T-helper 1 cell treated with Interleukin-12 subunit alpha and Interleukin-12 subunit beta and Interleukin-4 antibody, amounts not matched to agents 30 ng/mL and 1 ng/mL, for 36 hours (primary cell): ENCODE results near the gene LDB3. TPM values are rescaled to one million over a fixed set of nuclear protein-coding genes. Genes with fewer than 3 reads are reported as not detected.

Experiments used
- intact Hi-C: fragments of 100-400 bp; cut with micrococcal nuclease; formaldehyde crosslinking; loops from one replicate; pipeline ENCODE4 v1.15.1; 2024
- total RNA-seq: library from RNA; stranded (reverse); gene quantifications from 2 replicates; pipeline ENCODE4 v1.2.3, GENCODE V29; 2022

The LDB3 gene
- total RNA-seq, 1 donor from 2014 or later = not detected

- intact Hi-C loops = no loop called here
These were observed 32.7 kb downstream of the LDB3 start for GRCh38 chr10:86700851-86701617.

- intact Hi-C loops = no loop called here
These were observed 34.9 kb downstream of the LDB3 start for GRCh38 chr10:86703176-86703575.

- intact Hi-C loops = no loop called here
These were observed 36.8 kb downstream of the LDB3 start for GRCh38 chr10:86705139-86705538.

- intact Hi-C loops = no loop called here
These were observed 37.6 kb downstream of the LDB3 start for GRCh38 chr10:86705905-86706304.

- intact Hi-C loops = no loop called here
These were observed 38.1 kb downstream of the LDB3 start for GRCh38 chr10:86706401-86706841.

GRCh38 chr10:86706977-86707376 is 38.7 kb downstream of the LDB3 start:
- intact Hi-C loops = no loop called here

GRCh38 chr10:86707505-86707904 is 39.2 kb downstream of the LDB3 start:
- intact Hi-C loops = no loop called here

- intact Hi-C loops = no loop called here
These were observed 39.9 kb downstream of the LDB3 start for GRCh38 chr10:86708068-86708782.

GRCh38 chr10:86708783-86709380 is 40.6 kb downstream of the LDB3 start:
- intact Hi-C loops = no loop called here

GRCh38 chr10:86709396-86710185 is 41.3 kb downstream of the LDB3 start:
- intact Hi-C loops = loop anchor here (2.0 to 5.0 kb wide), 3 partner anchors 179 to 493 kb away; no protein-coding TSS in a partner anchor

GRCh38 chr10:86710987-86711512 is 42.7 kb downstream of the LDB3 start:
- intact Hi-C loops = loop anchor here (1.0 to 5.0 kb wide), 9 partner anchors 45 to 491 kb away; partner anchors contain the start of genes BMPR1A, SHLD2 and WAPL

GRCh38 chr10:86711513-86712316 is 43.4 kb downstream of the LDB3 start:
- intact Hi-C loops = loop anchor here (1.0 to 5.0 kb wide), 9 partner anchors 45 to 491 kb away; partner anchors contain the start of genes BMPR1A, SHLD2 and WAPL

- intact Hi-C loops = loop anchor here (5.0 kb wide), 1 partner anchor 490 kb away; no protein-coding TSS in a partner anchor
These were observed 44.0 kb downstream of the LDB3 start for GRCh38 chr10:86712317-86712707.

- intact Hi-C loops = no loop called here
These were observed 47.0 kb downstream of the LDB3 start for GRCh38 chr10:86715156-86715795.

- intact Hi-C loops = no loop called here
These were observed 47.5 kb downstream of the LDB3 start for GRCh38 chr10:86715836-86716235.

- intact Hi-C loops = no loop called here
These were observed 48.2 kb downstream of the LDB3 start for GRCh38 chr10:86716466-86716865.

- intact Hi-C loops = no loop called here
These were observed 50.2 kb downstream of the LDB3 start for GRCh38 chr10:86718556-86718955.

GRCh38 chr10:86721232-86721631 is 52.9 kb downstream of the LDB3 start:
- intact Hi-C loops = no loop called here

- intact Hi-C loops = no loop called here
These were observed 54.7 kb downstream of the LDB3 start for GRCh38 chr10:86723009-86723408.
